ENCODE results near the gene ACD.

DNA sequence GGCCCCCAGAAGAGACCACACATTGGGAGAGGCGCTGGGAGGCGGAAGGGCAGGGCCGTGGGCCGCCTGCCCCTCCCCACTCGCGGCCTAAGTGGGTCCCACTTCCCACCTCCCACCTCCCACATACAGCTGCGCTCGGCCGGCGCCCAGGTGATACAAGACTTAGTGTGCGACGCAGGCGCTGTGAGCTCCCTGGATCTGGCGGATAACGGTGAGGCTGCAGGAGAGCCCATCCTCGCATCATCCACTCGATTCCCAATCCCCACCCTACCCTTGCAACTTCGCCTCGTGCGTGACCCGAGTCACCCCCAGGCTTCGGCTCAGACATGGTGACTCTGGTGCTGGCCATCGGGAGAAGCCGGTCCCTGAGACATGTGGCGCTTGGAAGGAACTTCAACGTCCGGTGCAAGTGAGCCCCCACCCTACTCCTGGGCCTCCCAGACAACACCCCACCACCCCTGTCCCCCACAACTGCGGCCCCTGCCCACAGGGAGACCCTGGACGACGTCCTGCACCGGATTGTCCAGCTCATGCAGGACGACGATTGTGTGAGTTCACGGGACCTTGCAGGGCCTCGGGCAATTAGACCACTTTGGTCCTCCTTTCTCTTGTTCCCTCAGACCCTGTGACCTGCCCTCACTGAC is 11.2 kb downstream of the ACD start:
- no peak for TF ChIP-seq POLR2A (IDR thresholded peaks at IDR 0.05; ENCODE audit: low read depth, low read length)
- TF ChIP-seq SPI1 (IDR thresholded peaks at IDR 0.05; ENCODE audit: low read depth, low read length) = no peak
- TF ChIP-seq POLR2AphosphoS5 (IDR thresholded peaks at IDR 0.05; ENCODE audit: low read depth, low read length) = no peak
